ENCODE measurements around the gene DYDC2. TPM values are rescaled to one million over a fixed set of nuclear protein-coding genes. Genes with fewer than 3 reads are reported as not detected.

The DYDC2 gene
- total and polyA plus RNA-seq, 4 donors: 0.14 to 2.0 (median 0.25) TPM

- no peak for TF ChIP-seq FOXA2 (IDR thresholded peaks at IDR 0.05)
- no peak for TF ChIP-seq EGR1 (IDR thresholded peaks at IDR 0.05; ENCODE audit: low read depth in 2 of 2)
- TF ChIP-seq FOXA1 (IDR thresholded peaks at IDR 0.05): no peak
- TF ChIP-seq TAF1 (conservative IDR thresholded peaks at IDR 0.05): no peak
- TF ChIP-seq HNF4A (conservative IDR thresholded peaks at IDR 0.05): no peak
- TF ChIP-seq ZBTB33 (IDR thresholded peaks at IDR 0.05): no peak
- peak in 1 of 2 donors; percentile 19 for TF ChIP-seq RAD21 (IDR thresholded peaks at IDR 0.05)
- TF ChIP-seq SP1 (IDR thresholded peaks at IDR 0.05): peak; percentile 23
- peak in 1 of 2 donors; percentile 13 for TF ChIP-seq JUND (IDR thresholded peaks at IDR 0.05)
- TF ChIP-seq ATF3 (IDR thresholded peaks at IDR 0.05): no peak
- peak; percentile 15 to 31 for TF ChIP-seq RXRA (IDR thresholded peaks at IDR 0.05)
- TF ChIP-seq NR2F2 (IDR thresholded peaks at IDR 0.05): no peak
- TF ChIP-seq MAX (IDR thresholded peaks at IDR 0.05): no peak
- TF ChIP-seq REST (IDR thresholded peaks at IDR 0.05): no peak
- TF ChIP-seq YY1 (IDR thresholded peaks at IDR 0.05): no peak
- no peak for TF ChIP-seq CTCF (IDR thresholded peaks at IDR 0.05; ENCODE audit: low read depth, low read length, missing input control)
- 31% methylated on average over 1 of the region's 1 CpG for WGBS
- Histone ChIP-seq H3K9me3 (ENCODE audit: control insufficient read depth in 4 of 4, low read length in 3 of 4) (no peaks in the 10 kb centered on the region), H3K36me3 (ENCODE audit: control insufficient read depth in 4 of 4, insufficient read depth in 3 of 4, low read depth in 1 of 4, low read length in 3 of 4) (no peaks in the 10 kb centered on the region), H3K27me3 (ENCODE audit: control insufficient read depth in 4 of 4, insufficient read depth in 4 of 4, low read length in 3 of 4) (no peaks in the 10 kb centered on the region), H3K4me3 (ENCODE audit: low read depth in 1 of 3, low read length in 3 of 3) (no peak overlapping the region), H3K4me1 (ENCODE audit: control insufficient read depth in 4 of 4, insufficient read depth in 4 of 4, low read length in 3 of 4) (peaks cover 4 to 50% (median 40%) of the 10 kb centered on the region in 4 donors), H3K9ac (ENCODE audit: low read depth in 1 of 2, low read length in 2 of 2) (peak overlapping the region in 1 of 2 donors; percentile 71), H3K27ac (ENCODE audit: low read depth in 1 of 2, low read length in 2 of 2) (peak overlapping the region; percentile 71 to 77)
- DNase-seq (ENCODE audit: low spot score): no peak
Measured at GRCh38 chr10:80322711-80323110, 33.9 kb upstream of the DYDC2 start.

GRCh38 chr10:80323311-80323710 lies 33.3 kb upstream of the DYDC2 start:
- no peak for DNase-seq (ENCODE audit: low spot score)
- Histone ChIP-seq H3K4me3 (ENCODE audit: low read depth in 1 of 3, low read length in 3 of 3) (no peak overlapping the region), H3K9me3 (ENCODE audit: control insufficient read depth in 4 of 4, low read length in 3 of 4) (no peaks in the 10 kb centered on the region), H3K9ac (ENCODE audit: low read depth in 1 of 2, low read length in 2 of 2) (no peak overlapping the region), H3K27me3 (ENCODE audit: control insufficient read depth in 4 of 4, insufficient read depth in 4 of 4, low read length in 3 of 4) (no peaks in the 10 kb centered on the region), H3K4me1 (ENCODE audit: control insufficient read depth in 4 of 4, insufficient read depth in 4 of 4, low read length in 3 of 4) (peaks cover 2 to 50% (median 39%) of the 10 kb centered on the region in 4 donors), H3K36me3 (ENCODE audit: control insufficient read depth in 4 of 4, insufficient read depth in 3 of 4, low read depth in 1 of 4, low read length in 3 of 4) (no peaks in the 10 kb centered on the region), H3K27ac (ENCODE audit: low read depth in 1 of 2, low read length in 2 of 2) (peak overlapping the region; percentile 71 to 77)
- no peak for TF ChIP-seq GABPA (IDR thresholded peaks at IDR 0.05 in 1 of 2, conservative IDR thresholded peaks at IDR 0.05 in 1 of 2)
- 83% methylated on average over 3 of the region's 3 CpGs for WGBS
